PC-3 (cell line): ENCODE data around the gene ANKRD11. TPM values are rescaled to one million over a fixed set of nuclear protein-coding genes. Genes with fewer than 3 reads are reported as not detected.

Experiments
- ATAC-seq: fragments of 200-7000 bp; cut with Tn5 transposase; 2 replicates; pipeline ENCODE4 v1.9.1; 2020; ENCODE audit warnings: mild to moderate bottlenecking, moderate library complexity
- BruUV-seq: library from RNA; stranded (reverse); fragments of 400-500 nt; replicated peaks from 2 replicates; lab custom pipeline; 2021; lab: Mats Ljungman, UMichigan
- CTCF ChIA-PET: fragments of 300-600 bp; sonication (Branson Sonifier 250); formaldehyde crosslinking; loops from one replicate; lab custom pipeline; 2022; ENCODE audit warnings: antibody characterized with exemption; lab: Charles Lee
- POLR2A ChIA-PET: fragments of 300-600 bp; sonication (Branson Sonifier 250); formaldehyde crosslinking; loops from one replicate; lab custom pipeline; 2022; ENCODE audit warnings: antibody characterized with exemption; ENCODE audit not compliant: unreplicated experiment; lab: Charles Lee
- DNase-seq: peaks from one replicate; pipeline ENCODE4 v3.0.0-alpha.2; 2015
- H2AFZ ChIP-seq: fragments of 300-600 bp; sonication (generic); 2 replicates; pipeline ENCODE4 v1.6.0; 2016; ENCODE audit warnings: antibody characterized with exemption, low read length
- H3F3A ChIP-seq: fragments of 300-600 bp; sonication (generic); one replicate; pipeline ENCODE4 v1.6.0; 2017; ENCODE audit warnings: antibody characterized with exemption, low read length, control low read depth, mild to moderate bottlenecking; ENCODE audit not compliant: unreplicated experiment
- H3K27ac ChIP-seq: fragments of 300-600 bp; sonication (generic); 2 replicates; pipeline ENCODE4 v1.5.1; 2016; ENCODE audit warnings: mild to moderate bottlenecking, low read length
- H3K27me3 ChIP-seq: fragments of 300-600 bp; sonication (generic); 2 replicates; pipeline ENCODE4 v1.6.1; 2016; ENCODE audit warnings: low read length, mixed read lengths
- H3K36me3 ChIP-seq: fragments of 300-600 bp; sonication (generic); 2 replicates; pipeline ENCODE4 v1.6.1; 2016; ENCODE audit warnings: low read depth, mixed run types, low read length, mixed read lengths
- H3K4me1 ChIP-seq: fragments of 300-600 bp; sonication (generic); 2 replicates; pipeline ENCODE4 v1.5.1; 2016; ENCODE audit warnings: low read length; ENCODE audit not compliant: insufficient read depth
- H3K4me2 ChIP-seq: fragments of 300-600 bp; sonication (generic); 2 replicates; pipeline ENCODE4 v1.6.0; 2016; ENCODE audit warnings: low read length
- H3K4me3 ChIP-seq: fragments of 300-600 bp; sonication (generic); 2 replicates; pipeline ENCODE4 v1.5.1; 2016; ENCODE audit warnings: mild to moderate bottlenecking, low read length, mixed read lengths
- H3K79me2 ChIP-seq: fragments of 300-600 bp; sonication (generic); 2 replicates; pipeline ENCODE4 v1.6.1; 2017; ENCODE audit warnings: low read length, mixed read lengths
- H3K9ac ChIP-seq: fragments of 300-600 bp; sonication (generic); 2 replicates; pipeline ENCODE4 v1.6.0; 2016; ENCODE audit warnings: mild to moderate bottlenecking, low read length
- H3K9me2 ChIP-seq: fragments of 300-600 bp; sonication (generic); replicated peaks from 2 replicates; pipeline ENCODE4 v1.6.1; 2016; ENCODE audit warnings: mixed run types, low read length, mixed read lengths
- H3K9me3 ChIP-seq: fragments of 300-600 bp; sonication (generic); 2 replicates; pipeline ENCODE4 v1.6.1; 2016; ENCODE audit warnings: low read length, mixed read lengths
- H4K20me1 ChIP-seq: fragments of 300-600 bp; sonication (generic); 2 replicates; pipeline ENCODE4 v1.6.1; 2016; ENCODE audit warnings: low read length, mixed read lengths
- EZH2 ChIP-seq: fragments of 300-600 bp; sonication (generic); IDR thresholded peaks from one replicate; pipeline ENCODE4 v1.6.1; 2017; ENCODE audit warnings: antibody characterized with exemption, mild to moderate bottlenecking, low read length; ENCODE audit not compliant: unreplicated experiment
- EZH2phosphoT487 ChIP-seq: fragments of 300-600 bp; sonication (generic); IDR thresholded peaks from 2 replicates; pipeline ENCODE4 v1.6.1; 2018; ENCODE audit warnings: mild to moderate bottlenecking, antibody characterized with exemption, low read length, borderline replicate concordance
- intact Hi-C: fragments of 100-400 bp; cut with micrococcal nuclease; formaldehyde crosslinking; loops from 2 replicates; pipeline ENCODE4 v1.9.0; 2023
- total RNA-seq: library from RNA; depleted of rRNA; stranded (reverse); fragments of >200 nt; gene quantifications from 2 replicates; pipeline ENCODE4 v1.2.3, GENCODE V29; 2014
- TF ChIP-seq, protein P1 (sequence below): fragments of 300-600 bp; sonication (generic); conservative IDR thresholded peaks from 2 replicates; pipeline ENCODE4 v1.5.1; 2017; ENCODE audit warnings: antibody characterized with exemption, low read depth, mild to moderate bottlenecking, low read length

The ANKRD11 gene
- total RNA-seq, 1 experiment from 2014 or later: 65.0 TPM

- H3K79me2 ChIP-seq: peaks cover 99% of the 10 kb centered on the region
- no peak overlapping the region for H3K4me2 ChIP-seq
- no peak for ATAC-seq
- no peaks in the 10 kb centered on the region for H3K9me3 ChIP-seq
- H3K36me3 ChIP-seq: no peaks in the 10 kb centered on the region; the same call in 1 of the 2 replicates
- no peak for TF ChIP-seq EZH2phosphoT487
- no peak for TF ChIP-seq EZH2
- TF ChIP-seq, protein P1, sequence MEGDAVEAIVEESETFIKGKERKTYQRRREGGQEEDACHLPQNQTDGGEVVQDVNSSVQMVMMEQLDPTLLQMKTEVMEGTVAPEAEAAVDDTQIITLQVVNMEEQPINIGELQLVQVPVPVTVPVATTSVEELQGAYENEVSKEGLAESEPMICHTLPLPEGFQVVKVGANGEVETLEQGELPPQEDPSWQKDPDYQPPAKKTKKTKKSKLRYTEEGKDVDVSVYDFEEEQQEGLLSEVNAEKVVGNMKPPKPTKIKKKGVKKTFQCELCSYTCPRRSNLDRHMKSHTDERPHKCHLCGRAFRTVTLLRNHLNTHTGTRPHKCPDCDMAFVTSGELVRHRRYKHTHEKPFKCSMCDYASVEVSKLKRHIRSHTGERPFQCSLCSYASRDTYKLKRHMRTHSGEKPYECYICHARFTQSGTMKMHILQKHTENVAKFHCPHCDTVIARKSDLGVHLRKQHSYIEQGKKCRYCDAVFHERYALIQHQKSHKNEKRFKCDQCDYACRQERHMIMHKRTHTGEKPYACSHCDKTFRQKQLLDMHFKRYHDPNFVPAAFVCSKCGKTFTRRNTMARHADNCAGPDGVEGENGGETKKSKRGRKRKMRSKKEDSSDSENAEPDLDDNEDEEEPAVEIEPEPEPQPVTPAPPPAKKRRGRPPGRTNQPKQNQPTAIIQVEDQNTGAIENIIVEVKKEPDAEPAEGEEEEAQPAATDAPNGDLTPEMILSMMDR: no peak
- H3K27ac ChIP-seq: no peak overlapping the region
- no peaks in the 10 kb centered on the region for H3K9me2 ChIP-seq
- DNase-seq: no peak
- no TSS peak for BruUV-seq
- ChIA-PET POLR2A (no interaction called here), CTCF (no interaction called here)
- intact Hi-C loops: no loop called here
- no peak overlapping the region for H2AFZ ChIP-seq
- H3K4me3 ChIP-seq: no peak overlapping the region
- no peak overlapping the region for H3K9ac ChIP-seq
- no peaks in the 10 kb centered on the region for H3F3A ChIP-seq
- peaks cover 65% of the 10 kb centered on the region for H4K20me1 ChIP-seq
- H3K27me3 ChIP-seq: no peaks in the 10 kb centered on the region
- H3K4me1 ChIP-seq: no peaks in the 10 kb centered on the region; the same call in 1 of the 2 replicates
These were observed 37.4 kb downstream of the ANKRD11 start for GRCh38 chr16:89452925-89453324.

GRCh38 chr16:89452241-89452640 lies 38.1 kb downstream of the ANKRD11 start:
- Histone ChIP-seq H3K9me2 (no peaks in the 10 kb centered on the region), H4K20me1 (peaks cover 63% of the 10 kb centered on the region), H3K27me3 (no peaks in the 10 kb centered on the region), H3F3A (no peaks in the 10 kb centered on the region), H3K4me2 (no peak overlapping the region), H3K36me3 (no peaks in the 10 kb centered on the region; the same call in 1 of the 2 replicates), H3K4me1 (no peaks in the 10 kb centered on the region; the same call in 1 of the 2 replicates), H3K27ac (no peak overlapping the region), H3K9ac (no peak overlapping the region), H2AFZ (no peak overlapping the region), H3K79me2 (peaks cover 99% of the 10 kb centered on the region), H3K4me3 (no peak overlapping the region), H3K9me3 (no peaks in the 10 kb centered on the region)
- intact Hi-C loops: no loop called here
- ChIA-PET POLR2A (no interaction called here), CTCF (no interaction called here)
- no TSS peak for BruUV-seq
- ATAC-seq: no peak
- DNase-seq: no peak
- TF ChIP-seq, protein P1: no peak
- TF ChIP-seq EZH2: no peak

GRCh38 chr16:89450537-89450936 lies 39.8 kb downstream of the ANKRD11 start:
- CTCF ChIA-PET: no interaction called here
- no peak for DNase-seq
- no peaks in the 10 kb centered on the region; the same call in 1 of the 2 replicates for H3K4me1 ChIP-seq
- H3K4me2 ChIP-seq: no peak overlapping the region
- BruUV-seq: no TSS peak
- no peaks in the 10 kb centered on the region for H3F3A ChIP-seq
- no peak for ATAC-seq
- no peaks in the 10 kb centered on the region for H3K27me3 ChIP-seq
- no peak overlapping the region for H3K27ac ChIP-seq
- no peaks in the 10 kb centered on the region for H3K9me3 ChIP-seq
- H4K20me1 ChIP-seq: peaks cover 72% of the 10 kb centered on the region
- H2AFZ ChIP-seq: no peak overlapping the region
- no peak overlapping the region for H3K9ac ChIP-seq
- H3K9me2 ChIP-seq: no peaks in the 10 kb centered on the region
- POLR2A ChIA-PET: no interaction called here
- intact Hi-C loops: no loop called here
- H3K36me3 ChIP-seq: no peaks in the 10 kb centered on the region; the same call in 1 of the 2 replicates
- peaks cover 100% of the 10 kb centered on the region for H3K79me2 ChIP-seq
- TF ChIP-seq EZH2 (no peak), EZH2phosphoT487 (no peak)
- TF ChIP-seq, protein P1: no peak
- H3K4me3 ChIP-seq: no peak overlapping the region
